Anterior cingulate cortex (tissue), 58 donors: ENCODE measurements around the gene CACNA1F.

ENCODE experiments used
- DNase-seq, 58 donors: peaks; one replicate each; lab custom pipeline; 2025; lab: John Stamatoyannopoulos, UW

The CACNA1F gene

DNA sequence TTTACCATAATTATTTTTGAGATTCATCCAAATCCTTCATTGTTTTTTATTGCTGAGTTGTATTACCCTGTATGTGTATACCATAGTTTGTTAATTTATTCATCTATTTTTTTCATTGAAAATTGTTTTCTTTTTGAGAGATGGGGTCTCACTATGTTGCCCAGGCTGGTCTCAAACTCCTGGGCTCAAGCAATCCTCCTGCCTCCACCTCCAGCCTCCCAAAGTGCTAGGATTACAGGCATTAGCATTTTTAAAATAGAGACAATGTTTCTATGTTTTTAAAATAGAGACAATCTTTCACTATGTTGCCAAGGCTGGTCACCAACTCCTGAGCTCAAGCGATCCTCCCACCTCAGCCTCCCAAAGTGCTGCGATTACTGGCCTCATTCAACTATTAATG lies 72.2 kb downstream of the CACNA1F start:
- DNase-seq: no peak

GRCh38 chrX:49157194-49157593 lies 75.9 kb downstream of the CACNA1F start:
- no peak for DNase-seq

DNA sequence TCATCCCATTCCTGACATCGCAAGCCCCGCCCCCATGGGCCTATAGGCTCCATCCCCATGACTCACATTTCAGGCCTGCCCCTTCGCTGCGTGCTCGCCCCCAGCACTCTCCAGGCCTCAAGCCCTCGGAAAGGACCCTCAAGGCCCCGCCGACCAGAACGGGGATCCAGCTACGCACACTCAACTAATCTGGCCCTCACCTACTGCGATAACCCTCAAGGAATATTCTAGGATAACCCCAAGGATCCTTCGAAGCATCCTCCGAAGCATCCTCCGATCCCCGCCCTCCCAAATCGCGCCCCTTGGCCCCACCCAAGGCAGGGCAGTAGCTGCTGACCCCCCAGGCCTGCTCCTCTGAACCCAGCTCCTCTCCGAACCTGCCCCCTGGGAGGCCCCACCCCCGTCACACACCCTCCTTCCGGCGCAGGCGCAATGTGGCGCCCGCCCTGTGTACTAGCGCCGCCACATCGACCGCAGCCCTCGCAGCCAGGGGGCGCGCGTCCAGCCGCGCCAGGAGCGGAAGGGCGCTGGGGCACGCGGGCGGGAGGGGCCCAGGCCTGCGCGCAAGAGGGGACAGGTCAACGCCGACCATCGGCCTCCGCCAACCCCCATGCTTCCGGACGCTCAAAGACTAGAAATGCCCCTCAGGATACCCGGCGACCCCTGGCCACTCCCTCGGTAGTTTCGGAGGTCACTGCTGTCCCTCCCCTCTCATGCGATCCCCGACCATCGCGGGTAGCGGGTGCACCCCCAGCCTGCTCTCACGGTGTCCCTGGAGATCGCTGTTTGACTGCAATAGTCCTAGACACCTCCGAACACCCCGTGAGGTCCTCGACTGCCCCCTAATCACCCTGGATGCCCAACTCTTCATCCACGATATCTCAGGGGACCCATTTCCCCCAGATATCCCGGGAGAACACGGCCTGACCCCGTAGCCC lies 77.0 kb downstream of the CACNA1F start:
- peak; percentile 4 to 86 (median 75) for DNase-seq

- peak in 21 of 58 donors; percentile 1 to 40 (median 9) for DNase-seq
These were observed 77.8 kb downstream of the CACNA1F start for GRCh38 chrX:49155243-49155899.
